HG02884 (cell line): ENCODE measurements around the gene CPPED1.

ENCODE experiments used
- ATAC-seq: cut with Tn5 transposase; IDR thresholded peaks from one replicate; pipeline ENCODE4 v1.9.1; 2021; ENCODE audit warnings: mild to moderate bottlenecking, moderate library complexity; ENCODE audit not compliant: unreplicated experiment

The CPPED1 gene

GRCh38 chr16:12653820-12654392 lies 149.8 kb downstream of the CPPED1 start:
- ATAC-seq = no peak

DNA sequence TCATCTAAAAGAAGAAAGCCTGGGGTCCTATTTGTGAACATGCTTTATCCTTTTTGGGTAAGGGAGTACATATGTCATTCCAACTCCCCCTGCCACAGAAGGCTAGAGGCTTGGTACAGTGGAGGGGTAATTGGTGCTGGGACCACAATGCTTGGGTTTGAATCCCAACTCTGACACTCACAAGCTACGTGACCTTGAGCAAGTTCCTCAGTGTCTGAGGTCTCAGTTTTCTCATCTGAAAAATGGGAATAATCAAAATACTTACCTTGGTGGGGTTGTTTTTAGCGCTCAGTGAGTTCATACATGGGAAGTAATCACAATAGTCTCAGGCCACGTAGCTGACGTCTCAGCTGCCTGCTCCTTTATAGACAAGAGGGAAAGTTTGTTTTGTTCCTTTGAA lies 150.8 kb downstream of the CPPED1 start:
- ATAC-seq = no peak

DNA sequence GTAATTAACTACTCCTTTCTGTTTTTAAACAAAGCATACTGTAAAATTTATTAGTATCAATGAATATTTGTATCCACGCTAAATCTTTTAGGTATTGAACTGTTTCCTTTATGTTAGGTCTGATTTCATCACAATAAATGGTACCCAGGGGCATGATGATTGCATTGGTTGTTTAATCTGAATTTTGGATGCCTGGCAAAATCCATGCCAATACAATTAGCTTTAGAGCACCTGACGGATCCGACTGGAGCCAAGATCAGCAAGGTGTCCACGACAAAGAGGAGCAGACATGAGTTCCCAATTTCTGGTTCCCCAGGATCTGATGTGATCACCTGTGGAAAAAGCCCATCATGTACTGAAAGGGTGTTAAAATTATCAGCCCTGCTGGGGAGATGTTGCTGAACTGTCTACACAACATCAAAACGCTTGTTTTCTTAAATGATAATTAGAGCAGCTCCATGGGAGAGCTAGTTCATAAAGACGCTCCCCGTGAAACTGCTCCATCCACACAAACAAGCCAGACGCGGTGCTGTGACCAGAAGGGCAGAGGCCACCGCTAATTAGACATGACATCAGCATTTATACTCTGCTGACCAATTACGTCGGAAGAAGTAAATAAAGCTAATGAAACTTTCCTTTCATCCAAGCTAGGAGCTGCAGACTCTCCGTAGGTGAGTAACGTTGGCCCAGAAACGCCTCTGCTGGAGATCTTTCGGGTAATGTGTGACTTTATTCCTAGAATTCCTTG lies 151.7 kb downstream of the CPPED1 start:
- no peak for ATAC-seq

GRCh38 chr16:12649356-12649755 lies 154.3 kb downstream of the CPPED1 start:
- no peak for ATAC-seq

GRCh38 chr16:12646490-12647274 lies 157.0 kb downstream of the CPPED1 start:
- ATAC-seq = peak; percentile 55

GRCh38 chr16:12646098-12646489 lies 157.6 kb downstream of the CPPED1 start:
- no peak for ATAC-seq

DNA sequence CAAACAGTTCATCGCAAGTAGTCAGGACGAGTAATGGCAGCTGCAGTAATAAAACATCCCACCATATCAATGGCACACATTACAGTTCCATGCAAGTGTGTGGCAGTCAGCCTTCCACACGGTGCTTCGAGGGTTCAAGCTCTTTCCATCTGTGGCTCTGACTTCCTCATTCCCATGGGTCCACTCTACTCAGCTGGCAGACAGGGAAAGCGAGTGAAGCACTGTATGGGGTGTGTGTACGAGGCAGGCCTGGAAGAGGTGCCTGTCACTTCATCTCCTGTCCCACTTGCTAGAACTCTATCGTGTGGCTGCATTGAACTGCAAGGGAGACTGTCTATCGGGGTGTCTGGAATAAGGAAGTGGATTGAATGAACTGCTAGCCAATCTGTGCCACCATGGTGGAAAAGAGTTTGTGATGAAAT lies 160.6 kb downstream of the CPPED1 start:
- ATAC-seq = no peak

DNA sequence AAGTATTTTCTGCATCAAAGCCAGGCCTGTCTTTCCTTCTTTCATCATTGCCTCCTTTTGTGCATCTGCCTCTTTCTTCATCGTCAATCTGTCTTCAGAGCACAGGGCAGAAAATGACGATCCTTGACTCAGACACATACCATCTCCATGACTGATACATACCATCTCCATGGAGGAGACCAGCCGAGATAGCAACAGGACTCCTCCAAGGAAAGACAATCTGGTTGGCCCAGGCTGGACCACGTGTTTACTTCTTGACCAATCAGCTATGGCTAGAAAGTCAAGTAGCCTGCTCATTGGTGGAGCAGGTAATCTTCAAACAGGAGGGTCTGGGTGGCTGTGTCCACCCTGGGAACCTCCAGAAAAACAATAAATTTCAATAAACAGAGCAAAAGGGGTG lies 164.6 kb downstream of the CPPED1 start:
- ATAC-seq = no peak

DNA sequence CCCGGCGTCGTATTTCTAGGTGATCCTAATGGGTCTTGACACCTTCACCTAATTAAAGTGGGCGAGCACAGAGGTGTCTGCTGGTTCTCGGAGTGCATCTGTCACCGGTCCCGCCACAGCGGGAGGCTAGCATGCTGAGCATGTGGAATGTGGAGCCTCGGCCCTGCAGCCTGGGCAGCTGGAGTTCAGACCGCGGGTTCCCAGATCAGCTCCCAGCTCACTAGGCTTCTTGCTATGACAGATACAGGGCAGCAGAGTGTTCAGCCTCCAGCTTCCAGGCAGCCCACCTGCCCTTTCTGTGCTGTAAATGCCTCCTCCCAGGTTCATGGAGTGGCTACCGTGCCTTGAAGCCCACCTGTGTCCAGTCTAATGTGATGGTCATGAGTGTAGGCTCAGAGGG lies 166.7 kb downstream of the CPPED1 start:
- ATAC-seq = no peak

DNA sequence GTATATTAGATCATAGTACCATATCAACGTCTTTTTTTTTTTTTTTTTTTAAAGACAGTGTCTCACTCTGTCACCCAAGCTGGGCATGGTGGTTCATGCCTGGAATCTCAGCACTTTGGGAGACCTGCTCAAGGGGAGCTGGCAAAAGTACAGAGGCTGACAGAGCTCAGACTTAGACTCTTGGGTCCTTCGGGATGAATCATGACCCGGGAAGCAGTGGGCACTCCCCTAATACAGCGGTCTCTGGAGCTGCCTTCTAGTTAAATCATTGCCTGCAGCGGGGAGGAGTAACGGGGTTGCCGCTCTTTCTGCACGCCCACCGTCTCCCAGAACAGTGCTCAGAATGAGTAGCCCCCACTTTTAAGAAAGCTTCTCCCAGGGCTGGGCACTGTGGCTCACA lies 174.4 kb downstream of the CPPED1 start:
- ATAC-seq = no peak

- no peak for ATAC-seq
Measured at GRCh38 chr16:12628536-12628935, 175.2 kb downstream of the CPPED1 start.

- no peak for ATAC-seq
Measured at GRCh38 chr16:12627394-12627793, 176.3 kb downstream of the CPPED1 start.

GRCh38 chr16:12626411-12626810 lies 177.3 kb downstream of the CPPED1 start:
- ATAC-seq = no peak

- no peak for ATAC-seq
Measured at GRCh38 chr16:12625716-12626115, 178.0 kb downstream of the CPPED1 start.

- ATAC-seq = no peak
Measured at GRCh38 chr16:12625068-12625467, 178.6 kb downstream of the CPPED1 start.

GRCh38 chr16:12620150-12620549 lies 183.5 kb downstream of the CPPED1 start:
- ATAC-seq = no peak

- no peak for ATAC-seq
Measured at GRCh38 chr16:12618515-12618914, 185.2 kb downstream of the CPPED1 start.

- no peak for ATAC-seq
Measured at GRCh38 chr16:12617401-12617819, 186.3 kb downstream of the CPPED1 start.

DNA sequence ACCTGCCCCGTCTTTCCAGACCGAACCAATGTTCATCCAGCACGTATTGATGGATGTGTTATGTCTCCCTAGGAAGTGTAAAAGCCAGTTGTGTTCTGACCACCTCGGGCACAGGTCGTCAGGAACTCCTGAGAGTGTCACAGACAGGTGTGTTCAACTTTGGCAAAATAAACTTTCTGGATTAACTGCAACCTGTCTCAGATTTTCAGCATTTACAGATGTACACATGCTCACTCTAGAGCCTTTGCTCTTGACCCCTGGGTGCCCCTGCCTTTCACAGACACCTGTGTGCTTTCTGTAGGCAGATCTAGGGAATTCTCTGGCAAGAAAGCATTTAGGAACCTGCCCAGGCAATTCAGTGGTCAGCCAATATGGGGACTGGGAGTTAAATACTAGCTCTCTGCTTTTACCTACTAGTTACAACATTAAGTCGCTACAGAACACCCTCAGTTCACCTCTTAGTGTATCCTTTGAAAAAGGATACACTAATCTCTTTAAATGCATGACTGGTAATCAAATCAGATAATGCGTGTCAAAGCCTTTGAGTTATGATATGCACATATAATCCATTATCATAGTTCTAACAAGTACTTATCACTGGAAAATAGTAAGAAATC lies 188.9 kb downstream of the CPPED1 start:
- no peak for ATAC-seq

GRCh38 chr16:12613992-12614661 lies 189.6 kb downstream of the CPPED1 start:
- no peak for ATAC-seq
